Large intestine (tissue), 1 donor: ENCODE results near the gene BCL6B. TPM values are rescaled to one million over a fixed set of nuclear protein-coding genes. Genes with fewer than 3 reads are reported as not detected.

Source experiments
- polyA plus RNA-seq: library from polyadenylated mRNA; unstranded; fragments of 120-200 nt; gene quantifications from one replicate; pipeline ENCODE4 v1.2.1, GENCODE V29; 2013

Gene BCL6B
- polyA plus RNA-seq, 1 donor = 7.2 TPM

Other genes with a start within 250 kb of the BCL6B start
- 1.8 TPM for gene FBXO39, start 246.8 kb upstream of the BCL6B start, polyA plus RNA-seq
- 0.25 TPM for gene TEKT1, start 191.3 kb upstream of the BCL6B start, polyA plus RNA-seq
- gene ALOX12, start 27.0 kb upstream of the BCL6B start, polyA plus RNA-seq = 1.2 TPM
- 244 TPM for gene RNASEK, start 10.4 kb upstream of the BCL6B start, polyA plus RNA-seq
- gene SLC16A13, start 13.0 kb downstream of the BCL6B start, polyA plus RNA-seq = 16.9 TPM
- gene SLC16A11, start 21.0 kb downstream of the BCL6B start, polyA plus RNA-seq = 0.94 TPM
- gene CLEC10A, start 57.2 kb downstream of the BCL6B start, polyA plus RNA-seq = 9.7 TPM
- gene ASGR2, start 91.8 kb downstream of the BCL6B start, polyA plus RNA-seq = 0.40 TPM
- 5.7 TPM for gene ASGR1, start 156.3 kb downstream of the BCL6B start, polyA plus RNA-seq
- gene DLG4, start 196.8 kb downstream of the BCL6B start, polyA plus RNA-seq = 16.7 TPM
- gene ACADVL, start 196.9 kb downstream of the BCL6B start, polyA plus RNA-seq = 490 TPM
- 44.5 TPM for gene DVL2, start 211.5 kb downstream of the BCL6B start, polyA plus RNA-seq
- 45.4 TPM for gene PHF23, start 216.4 kb downstream of the BCL6B start, polyA plus RNA-seq
- 724 TPM for gene GABARAP, start 219.4 kb downstream of the BCL6B start, polyA plus RNA-seq
- gene CTDNEP1, start 228.7 kb downstream of the BCL6B start, polyA plus RNA-seq = 124 TPM
- 45.8 TPM for gene ELP5, start 229.2 kb downstream of the BCL6B start, polyA plus RNA-seq
- gene CLDN7, start 239.4 kb downstream of the BCL6B start, polyA plus RNA-seq = 250 TPM